Stimulated activated CD8-positive, alpha-beta memory T cell treated with anti-CD3 and anti-CD28 coated beads, Interleukin-15, amount 100 ng/mL, for 1 hour (primary cell): ENCODE results near the gene CDC73.

Experiments used
- DNase-seq: peaks from one replicate; pipeline ENCODE4 v3.0.0-alpha.2; 2020; ENCODE audit warnings: low read depth

CDC73 gene

DNA sequence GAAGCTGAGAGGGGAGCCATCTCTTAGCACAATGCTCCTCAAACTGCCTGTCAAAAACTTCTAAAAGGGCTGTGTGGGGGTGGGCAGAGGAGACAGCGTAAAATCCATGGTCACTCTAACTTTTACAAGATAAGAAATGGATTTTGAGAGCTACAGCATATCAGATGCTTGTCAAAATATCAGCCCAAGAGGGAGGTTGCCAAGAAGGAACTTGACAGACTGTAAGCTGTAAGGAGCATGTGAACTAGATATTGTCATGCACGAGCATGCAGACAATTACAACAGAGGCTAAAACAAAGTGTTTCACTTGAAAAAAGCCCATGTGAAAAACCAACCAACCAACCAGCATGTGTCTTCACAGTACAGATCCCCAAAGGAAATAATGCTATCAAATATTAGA is 171.9 kb downstream of the CDC73 start:
- no peak for DNase-seq

DNA sequence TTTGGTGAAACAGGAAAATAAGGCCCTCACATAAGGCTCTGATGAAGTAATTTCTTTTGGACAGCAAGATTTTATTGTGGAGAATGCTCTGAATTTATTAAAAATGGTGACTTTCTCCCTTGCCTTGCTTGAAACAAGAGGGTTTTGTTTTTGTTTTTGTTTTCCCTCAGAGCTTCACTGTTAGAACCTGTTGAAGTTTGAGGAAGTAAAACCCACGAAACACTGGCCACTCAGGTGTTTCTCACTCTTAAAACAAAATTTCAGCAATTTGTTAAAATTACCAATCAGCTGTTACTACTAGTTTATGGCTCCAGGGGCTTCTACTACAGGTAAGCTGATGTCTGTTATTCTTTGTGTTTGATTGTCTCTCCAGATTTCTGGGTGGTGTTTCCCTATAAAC is 177.2 kb downstream of the CDC73 start:
- no peak for DNase-seq

DNA sequence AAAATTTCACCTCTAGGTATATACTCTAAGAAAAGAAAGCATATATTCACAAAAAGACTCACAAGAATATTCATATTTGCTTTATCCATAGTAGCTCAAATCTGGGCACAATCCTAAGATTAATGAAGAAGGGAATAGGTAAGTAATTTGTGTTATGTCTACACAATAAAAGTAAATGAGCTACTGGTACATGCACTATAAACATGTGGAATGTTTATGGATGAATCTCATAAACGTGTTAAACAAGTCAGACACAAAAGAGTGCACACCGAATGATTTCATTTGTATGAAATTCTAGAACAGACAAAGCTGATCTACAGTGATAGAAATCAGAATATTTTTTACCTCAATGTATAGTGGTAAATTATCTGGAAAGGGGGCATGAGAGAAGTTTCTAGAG is 179.9 kb downstream of the CDC73 start:
- DNase-seq, result no peak

DNA sequence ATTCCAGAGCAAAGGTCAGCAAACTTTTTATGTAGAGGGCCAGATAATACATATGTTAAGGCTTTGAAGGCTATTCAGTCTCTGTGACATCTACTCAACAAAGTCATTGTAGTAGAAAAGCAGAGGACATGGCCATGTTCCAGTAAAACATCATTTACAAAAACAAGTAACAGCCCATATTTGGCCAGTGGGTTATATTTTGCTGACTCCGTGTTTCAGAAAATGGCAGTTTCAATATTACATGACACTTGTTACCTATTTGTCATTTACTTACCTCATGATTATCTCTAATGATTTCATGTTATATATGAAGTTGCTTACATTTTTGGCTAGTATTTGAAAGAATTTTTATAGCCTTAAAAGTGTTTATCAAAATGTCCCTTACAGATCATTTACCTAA is 182.0 kb downstream of the CDC73 start:
- DNase-seq, result no peak
